Right cardiac atrium (tissue), 5 donors: ENCODE measurements around the gene EPHA4. TPM values are rescaled to one million over a fixed set of nuclear protein-coding genes. Genes with fewer than 3 reads are reported as not detected.

ENCODE experiments used
- ATAC-seq, 2 donors: fragments of 200-7000 bp; cut with Tn5 transposase; one replicate each; pipeline versions ENCODE4 v1.8.0 to v1.9.1; 2020; ENCODE audit warnings: moderate library complexity in 2 of 2, mild to moderate bottlenecking in 1 of 2
- DNase-seq, 3 donors: peaks; one replicate each; pipeline ENCODE4 v3.0.0-alpha.2; 2020
- H3K27ac ChIP-seq: one replicate; pipeline ENCODE4 v1.5.1; 2013; ENCODE audit warnings: mild to moderate bottlenecking, low read length, control low read depth, moderate library complexity
- H3K27me3 ChIP-seq: one replicate; pipeline ENCODE4 v1.6.1; 2013; ENCODE audit not compliant: control insufficient read depth, insufficient read depth
- H3K4me1 ChIP-seq: one replicate; pipeline ENCODE4 v1.6.1; 2013; ENCODE audit warnings: low read length; ENCODE audit not compliant: control insufficient read depth, insufficient read depth
- H3K4me3 ChIP-seq: one replicate; pipeline ENCODE4 v1.5.1; 2013; ENCODE audit warnings: low read length, control low read depth
- H3K9me3 ChIP-seq: one replicate; pipeline ENCODE4 v1.6.1; 2013; ENCODE audit warnings: low read length; ENCODE audit not compliant: control insufficient read depth
- WGBS: extraction: QIAGEN DNeasy Blood & Tissue Kit; methylation state at CpG from one replicate; pipeline ENCODE4 v1.1.7; 2013; 5-methylcytosine and 5-hydroxymethylcytosine counted together
- intact Hi-C, 4 donors: fragments of 100-400 bp; cut with DNase I; formaldehyde crosslinking; loops; one replicate each; pipeline versions ENCODE4 v1.11.0 to v1.14.0; 2022 to 2023
- polyA plus RNA-seq: library from polyadenylated mRNA; stranded (reverse); fragments of 200-250 nt; gene quantifications from one replicate; pipeline ENCODE4 v1.2.3, GENCODE V29; 2013
- total RNA-seq, 4 donors: library from RNA; stranded (reverse); fragmentation: NEBNext Ultra II Directional; extraction: Animal tissue kit (Norgen Biotek cat#: 25700); gene quantifications; one replicate each; pipeline ENCODE4 v1.2.1, GENCODE V29; 2021
- donor health status: healthy with polysubstance abuse.
- donor health status: DM: no; HTN: yes; CAD: no.
- donor health status: DM: no; HTN: no; CAD: no.
- donor health status: DM: no; HTN: yes; CAD: no; lungs with severe emphysema.
- donor health status: DM: yes; HTN: yes; CAD: no.

EPHA4 gene
- total and polyA plus RNA-seq, 5 donors, result 25.9 to 110 (median 102) TPM

DNA sequence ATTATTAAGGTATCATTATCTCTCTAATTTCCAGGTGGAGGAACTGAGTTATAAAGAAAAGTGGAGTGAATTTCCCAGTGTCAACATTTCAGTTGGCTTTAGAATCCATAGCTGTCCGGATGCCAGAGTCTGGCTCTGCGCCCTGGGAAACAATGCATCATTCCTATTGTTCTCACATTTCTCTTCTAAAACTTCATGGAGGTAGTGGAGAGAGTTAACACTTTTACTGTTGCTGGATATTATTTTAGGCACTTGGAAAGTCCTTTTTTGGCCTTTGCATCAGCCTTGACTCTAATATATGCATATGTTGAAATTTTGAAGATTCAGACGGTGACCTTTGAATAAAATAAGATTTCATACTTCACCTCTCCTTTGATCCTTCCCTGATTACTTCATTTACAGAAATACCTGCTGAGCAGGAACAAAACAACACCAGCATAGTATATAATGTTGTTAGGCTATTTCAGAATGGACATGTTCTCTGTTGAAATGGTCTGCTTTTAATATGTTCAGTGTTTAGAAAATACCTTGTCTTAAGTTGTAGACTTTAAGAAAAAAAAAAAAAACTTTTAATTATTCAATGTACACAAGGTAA is 148.8 kb downstream of the EPHA4 start:
- intact Hi-C loops, result no loop called here
- no peaks in the 10 kb centered on the region for H3K9me3 ChIP-seq
- no peak overlapping the region for H3K4me3 ChIP-seq
- peak; percentile 54 to 85 for ATAC-seq
- H3K4me1 ChIP-seq, result no peaks in the 10 kb centered on the region
- no peaks in the 10 kb centered on the region for H3K27me3 ChIP-seq
- peak overlapping the region; percentile 50 for H3K27ac ChIP-seq
- WGBS, result 50% methylated on average over 3 of the region's 3 CpGs
- peak; percentile 47 to 70 (median 52) for DNase-seq

DNA sequence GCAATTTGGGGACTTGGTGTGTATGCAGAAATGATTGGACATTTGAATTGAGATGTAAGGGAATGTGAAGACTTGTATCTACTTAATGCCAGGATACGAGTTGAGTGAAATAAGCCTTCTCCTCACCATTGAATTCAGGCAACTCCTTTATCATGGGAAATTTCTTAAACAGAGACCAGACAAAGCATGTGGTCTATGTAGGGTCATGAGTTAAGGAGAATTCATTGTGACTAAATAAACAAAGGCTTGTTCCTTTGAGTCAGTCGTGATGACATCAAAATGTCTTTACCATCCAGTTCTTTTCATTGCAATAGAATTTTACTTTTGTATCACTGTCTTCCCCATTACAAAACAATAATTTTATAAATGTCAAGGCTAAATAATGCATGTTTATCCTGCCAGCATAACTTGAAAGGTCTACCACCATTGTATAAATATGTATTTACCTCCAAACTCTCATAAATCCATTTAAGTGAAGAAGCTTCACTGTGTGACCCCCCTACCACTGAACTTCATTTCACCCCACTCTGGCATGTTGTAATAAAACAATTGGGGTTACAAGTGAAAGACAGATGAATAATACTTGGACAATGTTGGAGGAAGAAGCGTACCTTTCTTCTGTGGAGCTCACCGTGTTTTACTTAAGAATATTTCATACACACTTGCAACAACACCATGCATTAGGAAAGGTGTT is 149.4 kb downstream of the EPHA4 start:
- intact Hi-C loops, result no loop called here

DNA sequence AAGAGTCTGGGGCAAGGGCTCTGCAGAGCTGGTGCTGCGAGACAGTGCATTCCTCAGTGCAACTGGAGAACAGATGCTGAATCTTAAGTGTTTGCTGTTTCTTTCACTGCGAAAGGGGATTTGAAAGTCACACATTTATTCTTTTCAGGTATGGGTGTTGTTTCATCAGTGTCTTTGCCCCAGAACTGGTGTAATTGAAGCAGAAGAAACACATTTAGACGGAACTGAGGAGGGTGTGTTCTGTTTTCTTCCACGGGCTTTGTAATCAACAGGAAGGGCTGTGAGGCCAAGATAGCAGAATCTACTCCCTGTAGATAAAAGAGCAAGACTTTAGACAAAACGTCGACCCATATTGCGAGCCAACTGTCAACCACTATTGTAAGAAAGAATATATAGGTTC is 151.9 kb downstream of the EPHA4 start:
- H3K9me3 ChIP-seq, result no peaks in the 10 kb centered on the region
- no peaks in the 10 kb centered on the region for H3K4me1 ChIP-seq
- intact Hi-C loops, result no loop called here
- WGBS, result 30% methylated on average over 7 of the region's 7 CpGs
- DNase-seq (no peak), ATAC-seq (peak; percentile 52 to 84)
- no peaks in the 10 kb centered on the region for H3K27me3 ChIP-seq
- H3K4me3 ChIP-seq, result no peak overlapping the region
- H3K27ac ChIP-seq, result no peak overlapping the region

More for the DNA sequence above, 149.4 kb downstream of the EPHA4 start:
- ATAC-seq, result peak in 1 of 2 donors; percentile 46
- no peak overlapping the region for H3K4me3 ChIP-seq
- H3K27ac ChIP-seq, result no peak overlapping the region
- no peaks in the 10 kb centered on the region for H3K9me3 ChIP-seq
- WGBS, result 70% methylated on average over 4 of the region's 4 CpGs
- no peak for DNase-seq
- H3K4me1 ChIP-seq, result no peaks in the 10 kb centered on the region
- H3K27me3 ChIP-seq, result no peaks in the 10 kb centered on the region

DNA sequence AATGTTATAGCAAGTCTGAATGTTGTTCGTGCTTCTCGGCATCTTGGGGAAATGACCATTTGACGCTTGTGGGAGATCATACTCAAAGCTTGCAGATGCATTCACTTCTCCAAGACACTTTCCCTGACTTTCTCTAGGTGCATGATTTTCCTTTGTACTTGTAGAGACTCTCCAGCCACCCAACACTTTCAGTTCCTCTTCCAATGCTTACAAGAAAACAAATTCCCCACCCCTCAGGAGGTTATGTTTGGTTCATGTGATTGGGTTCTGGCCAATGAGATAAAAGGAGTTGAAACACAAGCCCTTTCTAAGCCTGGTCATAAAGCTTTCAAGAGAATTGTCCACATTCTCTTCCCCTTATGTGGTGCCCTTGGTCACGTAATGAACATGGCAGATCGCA is 156.3 kb downstream of the EPHA4 start:
- H3K27ac ChIP-seq, result no peak overlapping the region
- H3K27me3 ChIP-seq, result no peaks in the 10 kb centered on the region
- intact Hi-C loops, result no loop called here
- 94% methylated on average over 5 of the region's 5 CpGs for WGBS
- DNase-seq (no peak), ATAC-seq (no peak)
- no peak overlapping the region for H3K4me3 ChIP-seq
- no peaks in the 10 kb centered on the region for H3K9me3 ChIP-seq
- H3K4me1 ChIP-seq, result no peaks in the 10 kb centered on the region

DNA sequence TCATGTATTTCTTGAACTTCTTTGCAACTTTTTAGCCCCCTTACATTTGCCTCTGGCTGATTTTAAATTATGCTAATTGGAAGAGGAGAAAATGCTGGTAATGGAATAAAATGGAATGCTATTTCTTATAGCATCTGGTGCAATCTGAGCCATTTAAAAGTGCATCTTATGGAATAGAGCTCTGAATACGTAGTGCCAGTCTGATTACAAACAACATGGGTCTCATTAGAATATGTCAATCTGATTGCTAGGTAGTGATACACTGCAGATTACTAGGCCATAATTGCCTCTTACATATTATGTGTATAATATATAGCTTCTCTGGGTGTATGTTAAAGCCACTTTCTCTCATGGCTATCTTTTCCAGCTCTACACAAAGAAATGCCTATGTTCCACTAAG is 159.1 kb downstream of the EPHA4 start:
- ATAC-seq, result no peak
- no peak for DNase-seq
- no peaks in the 10 kb centered on the region for H3K27me3 ChIP-seq
- no peaks in the 10 kb centered on the region for H3K9me3 ChIP-seq
- no peaks in the 10 kb centered on the region for H3K4me1 ChIP-seq
- intact Hi-C loops, result no loop called here
- no peak overlapping the region for H3K27ac ChIP-seq
- 94% methylated on average over 1 of the region's 1 CpG for WGBS
- H3K4me3 ChIP-seq, result no peak overlapping the region

DNA sequence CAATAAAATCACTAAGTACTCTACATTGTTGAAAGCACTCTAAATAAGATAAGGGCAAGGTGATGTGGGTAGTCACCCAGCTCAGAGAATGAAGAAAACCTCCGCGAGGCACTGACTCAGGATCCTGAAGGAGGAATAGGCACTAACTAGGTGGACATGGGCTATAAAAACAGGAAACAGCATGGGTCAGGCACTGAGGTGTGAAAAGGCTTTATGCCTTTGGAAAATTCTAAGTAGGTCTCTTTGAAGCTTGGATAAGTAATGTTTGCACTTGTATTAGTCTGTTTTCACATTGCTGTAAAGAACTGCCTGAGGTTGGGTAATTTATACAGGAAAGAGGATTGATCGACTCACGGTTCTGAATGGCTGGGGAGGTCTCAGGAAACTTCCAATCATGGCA is 161.6 kb downstream of the EPHA4 start:
- intact Hi-C loops, result no loop called here
- 94% methylated on average over 4 of the region's 4 CpGs for WGBS
- no peaks in the 10 kb centered on the region for H3K4me1 ChIP-seq
- H3K27ac ChIP-seq, result no peak overlapping the region
- DNase-seq (no peak), ATAC-seq (no peak)
- no peaks in the 10 kb centered on the region for H3K9me3 ChIP-seq
- H3K4me3 ChIP-seq, result no peak overlapping the region
- H3K27me3 ChIP-seq, result no peaks in the 10 kb centered on the region

DNA sequence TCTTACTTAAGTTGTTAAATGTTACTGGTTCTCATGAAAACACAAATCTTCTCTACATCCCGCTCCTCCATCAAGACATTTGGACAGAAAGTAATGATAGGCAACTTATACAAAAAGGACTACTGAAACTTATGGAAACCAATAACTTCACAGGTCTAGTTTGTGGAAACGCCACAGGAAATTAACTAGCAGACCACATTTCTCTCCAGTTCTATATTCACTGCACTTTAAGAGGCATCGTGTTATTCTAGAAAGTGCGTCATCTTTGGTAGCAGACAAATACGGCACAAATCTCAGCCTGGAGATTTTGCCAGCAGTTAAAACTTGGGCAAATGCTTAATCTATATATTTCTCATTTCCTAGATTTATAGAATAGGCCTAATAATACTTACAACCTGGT is 164.3 kb downstream of the EPHA4 start:
- H3K9me3 ChIP-seq, result no peaks in the 10 kb centered on the region
- no peak overlapping the region for H3K4me3 ChIP-seq
- ATAC-seq (no peak), DNase-seq (no peak)
- WGBS, result 96% methylated on average over 5 of the region's 5 CpGs
- H3K27me3 ChIP-seq, result no peaks in the 10 kb centered on the region
- H3K4me1 ChIP-seq, result no peaks in the 10 kb centered on the region
- intact Hi-C loops, result no loop called here
- no peak overlapping the region for H3K27ac ChIP-seq

DNA sequence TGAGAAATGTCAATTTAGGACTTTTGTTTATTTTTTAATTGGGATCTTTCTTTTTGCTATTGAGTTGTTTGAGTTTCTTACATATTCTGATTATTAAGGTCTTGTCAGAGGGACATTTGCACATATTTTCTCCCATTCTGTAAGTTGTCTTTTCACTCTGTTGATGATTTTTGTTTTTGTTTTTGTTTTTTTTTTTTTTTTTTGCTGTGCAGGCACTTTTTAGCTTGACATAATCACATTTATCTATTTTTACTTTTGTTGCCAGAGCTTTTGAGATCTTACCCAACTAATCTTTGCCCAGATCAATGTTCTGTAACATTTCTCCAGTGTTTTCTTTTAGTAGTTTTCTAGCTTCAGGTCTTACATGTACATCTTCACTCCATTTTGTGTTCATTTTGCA is 166.6 kb downstream of the EPHA4 start:
- H3K27me3 ChIP-seq, result no peaks in the 10 kb centered on the region
- intact Hi-C loops, result no loop called here
- H3K27ac ChIP-seq, result no peak overlapping the region
- ATAC-seq, result no peak
- DNase-seq, result no peak
- H3K4me3 ChIP-seq, result no peak overlapping the region
- no peaks in the 10 kb centered on the region for H3K9me3 ChIP-seq
- H3K4me1 ChIP-seq, result no peaks in the 10 kb centered on the region

DNA sequence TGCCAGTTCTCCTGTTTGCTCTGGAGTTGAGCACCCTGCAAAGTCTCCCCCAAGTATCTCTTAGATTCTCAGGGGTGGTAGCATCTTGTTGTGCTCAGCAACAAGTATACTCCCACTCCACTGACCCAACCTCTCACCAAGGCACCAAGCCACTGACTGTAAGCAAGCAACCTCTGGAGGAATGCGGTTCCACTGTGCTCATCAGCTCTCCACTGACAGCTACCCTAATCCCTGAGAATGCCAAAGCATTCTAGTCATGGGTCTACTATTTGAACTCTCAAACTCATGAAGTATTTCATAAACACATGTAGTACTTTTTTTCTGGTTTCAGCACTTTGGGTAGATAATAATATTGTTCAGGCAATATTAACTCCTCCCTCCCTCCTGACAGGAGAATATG is 170.0 kb downstream of the EPHA4 start:
- ATAC-seq (no peak), DNase-seq (no peak)
- H3K4me3 ChIP-seq, result no peak overlapping the region
- 79% methylated on average over 1 of the region's 1 CpG for WGBS
- no peaks in the 10 kb centered on the region for H3K9me3 ChIP-seq
- no peaks in the 10 kb centered on the region for H3K27me3 ChIP-seq
- no peaks in the 10 kb centered on the region for H3K4me1 ChIP-seq
- no peak overlapping the region for H3K27ac ChIP-seq
- intact Hi-C loops, result no loop called here

DNA sequence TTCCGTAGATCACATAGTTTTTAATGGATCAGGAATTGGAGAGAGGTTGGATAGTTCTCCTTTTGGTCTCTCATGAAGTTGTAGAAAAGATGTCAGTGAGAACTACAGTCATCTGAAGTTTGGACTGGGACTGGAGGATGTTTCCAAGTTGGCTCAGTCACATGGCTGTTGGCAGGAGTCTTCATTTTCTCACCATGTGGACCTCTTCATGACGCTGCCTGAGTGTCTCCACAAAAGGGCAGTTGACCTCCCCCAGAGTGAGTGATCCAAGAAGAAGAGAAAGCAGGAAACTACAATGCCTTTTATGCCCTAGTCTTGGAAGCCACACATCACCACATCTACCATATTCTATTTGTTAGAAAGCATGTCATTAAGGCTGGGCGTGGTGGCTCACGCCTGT is 171.7 kb downstream of the EPHA4 start:
- DNase-seq (no peak), ATAC-seq (no peak)
- no peak overlapping the region for H3K4me3 ChIP-seq
- H3K4me1 ChIP-seq, result no peaks in the 10 kb centered on the region
- WGBS, result 82% methylated on average over 4 of the region's 4 CpGs
- H3K27me3 ChIP-seq, result no peaks in the 10 kb centered on the region
- no peak overlapping the region for H3K27ac ChIP-seq
- intact Hi-C loops, result no loop called here
- H3K9me3 ChIP-seq, result no peaks in the 10 kb centered on the region

DNA sequence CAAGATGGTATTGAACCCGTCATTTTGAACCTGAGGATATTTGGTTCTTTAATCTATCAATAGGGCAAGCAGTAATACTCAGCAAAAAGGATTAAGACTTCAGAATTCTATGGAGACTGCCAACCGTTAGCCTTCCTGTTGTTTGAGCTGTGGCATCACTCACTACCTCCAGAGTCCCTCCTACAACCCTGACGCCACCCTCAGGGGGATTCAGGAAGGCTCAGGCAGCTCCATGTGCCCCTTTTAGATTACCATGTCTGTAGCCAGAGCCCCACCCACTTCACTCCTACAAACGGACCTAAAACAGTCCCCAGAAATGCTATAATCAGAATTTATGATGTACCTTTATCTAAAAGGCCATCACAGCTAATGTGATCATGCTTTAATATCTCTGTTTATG is 172.9 kb downstream of the EPHA4 start:
- H3K4me3 ChIP-seq, result no peak overlapping the region
- H3K27ac ChIP-seq, result no peak overlapping the region
- ATAC-seq, result no peak
- H3K4me1 ChIP-seq, result no peaks in the 10 kb centered on the region
- 65% methylated on average over 4 of the region's 4 CpGs for WGBS
- no peaks in the 10 kb centered on the region for H3K9me3 ChIP-seq
- no peaks in the 10 kb centered on the region for H3K27me3 ChIP-seq
- no peak for DNase-seq
- intact Hi-C loops, result no loop called here

DNA sequence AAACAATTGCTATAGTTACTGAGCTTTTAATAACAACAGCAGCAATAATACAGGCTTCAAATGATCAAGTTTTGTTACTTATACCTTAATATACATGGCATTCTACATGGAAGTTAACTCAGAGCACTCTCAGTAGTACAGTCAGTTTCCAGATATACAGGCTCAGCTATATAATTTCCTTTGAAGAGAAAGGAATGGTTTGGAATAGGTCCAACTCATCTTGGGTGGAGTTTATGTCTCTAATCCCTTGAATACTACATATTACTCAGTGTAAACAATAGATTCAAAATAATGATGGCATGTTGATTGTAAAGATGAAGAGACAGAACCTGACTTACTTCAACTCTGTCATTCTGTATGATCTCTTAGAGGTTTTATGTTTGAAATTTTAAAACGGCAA is 174.9 kb downstream of the EPHA4 start:
- H3K4me1 ChIP-seq, result no peaks in the 10 kb centered on the region
- H3K9me3 ChIP-seq, result no peaks in the 10 kb centered on the region
- H3K4me3 ChIP-seq, result no peak overlapping the region
- no peak for DNase-seq
- no peaks in the 10 kb centered on the region for H3K27me3 ChIP-seq
- ATAC-seq, result no peak
- WGBS, result 90% methylated on average over 1 of the region's 1 CpG
- no peak overlapping the region for H3K27ac ChIP-seq
- intact Hi-C loops, result no loop called here
